GM21423 (cell line): ENCODE results near the gene PRR30.
A peak's percentile ranks its signal among the peaks of the same experiment; 100 is the strongest.

ENCODE experiments used
- ATAC-seq: cut with Tn5 transposase; IDR thresholded peaks from one replicate; pipeline ENCODE4 v1.9.1; 2021; ENCODE audit warnings: mild to moderate bottlenecking, moderate library complexity; ENCODE audit not compliant: unreplicated experiment

PRR30 gene

DNA sequence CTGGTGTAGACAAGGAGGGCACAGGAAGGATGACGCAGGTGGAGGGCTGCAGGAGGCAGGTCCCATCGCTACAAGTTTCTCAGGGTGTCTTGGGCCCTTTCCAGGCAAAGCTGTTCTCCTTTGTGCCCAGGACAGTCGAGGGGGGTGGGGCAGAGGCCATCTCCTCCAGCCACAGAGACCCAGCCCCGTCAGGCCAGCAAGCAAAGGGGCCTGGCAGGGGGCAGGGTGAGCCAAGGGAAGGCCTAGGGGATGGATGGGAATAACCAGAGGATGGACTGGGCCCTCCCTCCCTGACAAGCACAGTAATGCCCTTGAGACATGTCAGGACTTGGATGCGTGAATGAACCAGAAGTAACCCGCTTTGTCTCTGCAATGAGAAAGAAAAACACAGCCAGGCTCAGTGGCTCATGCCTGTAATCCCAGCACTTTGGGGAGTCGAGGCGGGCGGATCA is 15.9 kb upstream of the PRR30 start:
- no peak for ATAC-seq

DNA sequence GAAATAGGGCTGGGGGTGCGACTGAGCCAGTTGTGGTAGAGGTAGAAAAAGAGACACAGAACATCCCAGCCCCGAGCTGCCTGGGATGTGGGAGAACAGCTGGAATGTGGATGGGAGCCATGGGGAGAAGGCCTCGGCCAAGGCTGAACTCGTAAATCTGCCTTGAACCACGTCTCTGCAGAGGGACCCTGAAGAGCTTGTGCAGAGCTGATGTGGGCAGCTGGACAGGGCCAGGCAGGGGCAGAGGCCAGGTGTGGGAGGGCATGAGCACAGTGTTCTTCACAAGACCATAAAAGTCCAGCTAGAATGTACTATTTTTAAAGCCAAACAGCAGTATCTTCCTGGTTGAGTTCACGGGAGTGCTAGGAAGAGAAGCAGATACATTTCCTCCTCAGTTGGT is 15.3 kb upstream of the PRR30 start:
- ATAC-seq = no peak

DNA sequence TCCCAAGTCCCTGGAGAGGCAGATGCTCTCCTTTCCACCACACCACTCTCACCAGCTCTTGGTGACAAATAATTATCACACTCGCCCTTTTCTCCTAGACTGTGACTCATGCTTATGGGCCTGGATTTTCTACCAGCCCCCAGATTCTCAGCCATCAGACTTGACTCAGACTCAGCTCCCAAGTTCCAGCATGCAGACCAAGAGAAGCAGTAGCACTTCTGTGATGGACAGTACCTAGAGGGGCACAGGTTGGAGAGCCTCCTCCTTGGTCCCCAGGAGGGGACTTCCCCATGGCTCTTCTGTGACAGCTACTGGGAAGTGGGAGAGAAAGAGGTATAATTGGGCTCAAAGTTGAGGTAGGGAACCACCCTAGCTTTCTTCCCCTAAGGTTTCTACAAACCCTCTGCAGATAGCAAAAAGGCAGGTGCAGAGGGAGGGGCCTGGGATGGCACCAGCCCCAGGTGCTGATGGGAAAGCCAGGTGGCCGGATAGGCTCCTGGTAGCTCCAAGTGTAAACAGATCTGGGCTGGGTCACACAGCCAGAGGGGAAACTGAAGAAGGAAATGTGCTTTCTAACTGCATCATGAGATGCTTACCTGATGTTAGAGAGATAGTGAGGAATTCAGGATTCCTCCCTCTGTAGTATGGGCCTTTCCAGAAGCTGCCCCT is 13.7 kb upstream of the PRR30 start:
- ATAC-seq = no peak

DNA sequence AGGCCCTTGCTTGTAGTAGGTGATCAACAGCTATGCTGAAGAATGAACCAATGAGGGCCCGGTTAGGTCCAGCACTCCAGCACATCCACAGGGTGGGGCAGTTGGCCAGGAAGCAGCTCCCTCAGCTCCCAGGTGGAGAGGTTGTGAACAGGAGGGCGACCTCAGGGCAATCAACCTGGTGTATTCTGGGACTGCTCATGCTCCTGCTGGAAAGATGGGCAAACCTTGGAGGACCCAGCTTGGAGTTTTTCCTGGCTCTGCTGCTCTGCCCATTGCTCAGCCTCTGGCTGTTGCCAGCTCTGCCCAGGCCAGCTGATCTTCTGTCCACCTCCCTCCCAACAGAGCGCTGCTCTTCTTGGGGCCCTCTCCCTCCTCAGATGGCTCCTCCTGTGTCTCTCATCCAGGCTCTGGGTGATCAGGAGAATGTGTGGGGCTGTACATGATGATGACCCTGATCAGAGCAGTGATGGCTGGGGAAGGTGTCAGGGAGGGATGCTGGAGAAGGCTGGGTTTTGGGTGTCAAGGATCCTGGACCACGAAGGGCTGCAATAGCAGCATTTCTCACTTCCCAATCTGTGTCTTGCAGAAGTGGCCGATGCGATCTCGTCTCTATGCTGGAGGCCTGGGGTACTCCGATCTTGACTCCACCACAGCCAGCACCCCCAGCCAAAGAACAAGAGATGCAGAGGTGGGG is 13.0 kb upstream of the PRR30 start:
- no peak for ATAC-seq

DNA sequence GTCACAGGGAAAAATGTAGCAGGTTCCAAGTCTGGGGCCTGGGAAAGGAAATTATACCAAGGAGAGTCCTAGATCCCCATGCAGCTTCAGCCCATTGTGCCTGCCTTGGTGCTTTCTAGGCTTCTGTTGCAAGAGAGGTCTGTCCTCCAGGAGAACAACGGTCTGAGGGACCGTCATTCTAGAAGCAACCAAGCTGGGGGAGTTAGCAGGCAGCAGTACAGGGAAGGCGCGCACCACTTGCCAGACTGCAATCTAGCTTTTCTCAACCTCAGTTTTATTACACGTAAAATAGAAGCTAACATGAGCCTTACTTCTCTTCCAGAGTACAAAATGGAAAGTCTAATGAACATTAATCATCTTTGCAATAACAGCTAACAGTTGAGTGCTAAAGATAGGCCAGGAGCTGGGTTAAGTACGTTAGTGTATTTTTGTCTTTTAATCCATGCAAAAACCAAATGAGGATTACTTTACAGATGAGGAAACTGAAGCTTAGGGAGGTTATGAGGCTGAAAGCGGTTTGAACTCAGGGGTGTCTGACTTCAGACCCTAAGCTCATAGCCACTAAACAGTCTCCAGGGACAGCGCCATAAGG is 11.5 kb upstream of the PRR30 start:
- ATAC-seq = no peak

DNA sequence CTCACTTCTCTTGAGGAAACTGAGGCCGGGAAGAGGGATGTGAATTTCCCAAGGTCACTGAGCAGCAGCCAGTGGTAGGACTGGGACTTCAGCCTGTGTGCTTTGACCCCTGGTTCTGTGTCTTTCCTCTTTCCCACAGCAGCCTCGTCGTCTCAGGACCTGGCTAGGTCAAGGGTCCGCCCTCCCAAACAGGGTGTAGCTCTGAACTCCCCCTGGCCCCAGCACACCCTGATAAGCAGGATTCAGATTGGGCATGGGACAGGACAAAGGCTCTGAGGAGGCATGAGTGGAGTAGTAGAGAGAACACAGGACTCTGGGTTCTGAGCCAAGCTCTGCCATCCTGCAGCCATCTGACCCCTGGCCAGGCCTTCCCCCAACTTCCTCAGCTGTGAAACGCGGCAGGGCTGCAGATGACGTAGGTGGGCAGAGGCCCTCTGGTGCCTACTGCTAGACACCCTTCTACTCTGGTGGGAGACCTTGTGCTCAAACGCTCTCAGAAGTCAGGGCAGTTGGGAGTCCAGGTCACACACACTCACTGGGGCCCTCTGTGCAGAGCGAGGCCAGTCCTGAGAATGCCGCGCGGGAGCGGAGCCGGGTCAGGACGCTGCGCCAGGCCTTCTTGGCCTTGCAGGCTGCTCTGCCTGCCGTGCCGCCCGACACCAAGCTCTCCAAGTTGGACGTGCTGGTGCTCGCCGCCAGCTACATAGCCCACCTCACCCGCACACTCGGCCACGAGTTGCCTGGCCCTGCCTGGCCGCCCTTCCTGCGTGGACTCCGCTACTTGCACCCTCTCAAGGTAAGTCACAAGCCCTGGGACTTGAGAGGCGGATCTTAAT is 10.6 kb upstream of the PRR30 start:
- ATAC-seq = no peak

DNA sequence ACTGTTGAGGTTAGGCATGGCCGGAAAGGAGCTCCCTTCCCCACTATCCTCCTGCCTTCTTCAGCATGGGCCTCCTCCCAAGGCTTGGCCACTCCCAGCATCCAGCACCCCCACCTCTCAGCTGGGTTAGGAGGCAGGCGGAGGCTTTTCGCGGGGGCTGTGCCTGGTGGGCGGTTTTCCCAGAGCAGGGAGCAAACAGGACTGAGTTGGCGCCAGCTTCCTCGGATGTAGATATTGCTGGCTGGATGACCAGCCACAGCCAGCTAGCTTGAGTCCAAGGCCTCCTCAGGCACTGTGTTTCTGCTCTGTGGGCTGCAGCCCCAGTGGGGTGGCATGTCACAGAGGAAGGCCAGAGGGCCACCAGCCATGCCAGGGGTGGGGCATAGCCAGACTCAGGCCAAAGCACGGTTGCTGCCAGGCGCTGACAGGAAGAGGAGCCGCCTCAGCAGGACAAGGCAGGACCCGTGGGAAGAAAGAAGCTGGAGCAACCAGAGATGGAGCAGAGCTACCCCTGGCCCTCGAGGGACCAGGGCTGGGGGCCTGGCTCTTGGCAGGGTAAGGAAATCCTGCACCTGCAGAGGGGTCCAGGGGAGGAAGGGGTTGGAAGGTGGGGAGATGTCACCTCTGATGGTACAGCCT is 9.7 kb upstream of the PRR30 start, which contains the start of gene TCF23:
TSS of gene TCF23 (plus strand) at position 204 of the 639 bp plus-strand sequence. CDS start at position 334, 130 bp downstream.
- ATAC-seq = no peak

DNA sequence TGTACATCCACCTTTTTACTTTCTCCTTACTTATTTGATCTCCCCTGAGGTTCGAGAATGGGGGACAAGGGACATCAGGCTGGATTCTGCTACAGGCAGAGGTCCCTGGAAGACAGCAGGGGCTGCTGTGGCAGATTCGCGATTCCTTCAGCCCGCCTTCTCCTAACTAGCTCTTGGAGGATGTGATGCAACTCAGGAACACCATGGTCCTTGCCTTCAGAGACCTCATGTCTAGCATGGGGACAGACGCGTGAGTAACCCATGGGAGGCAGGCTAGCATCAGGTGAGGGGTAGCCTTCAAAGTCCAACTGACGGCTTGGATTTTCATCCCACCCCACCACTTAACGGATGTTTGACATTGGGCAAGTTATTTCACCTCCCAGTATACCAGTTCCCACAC is 8.7 kb upstream of the PRR30 start:
- ATAC-seq = no peak

DNA sequence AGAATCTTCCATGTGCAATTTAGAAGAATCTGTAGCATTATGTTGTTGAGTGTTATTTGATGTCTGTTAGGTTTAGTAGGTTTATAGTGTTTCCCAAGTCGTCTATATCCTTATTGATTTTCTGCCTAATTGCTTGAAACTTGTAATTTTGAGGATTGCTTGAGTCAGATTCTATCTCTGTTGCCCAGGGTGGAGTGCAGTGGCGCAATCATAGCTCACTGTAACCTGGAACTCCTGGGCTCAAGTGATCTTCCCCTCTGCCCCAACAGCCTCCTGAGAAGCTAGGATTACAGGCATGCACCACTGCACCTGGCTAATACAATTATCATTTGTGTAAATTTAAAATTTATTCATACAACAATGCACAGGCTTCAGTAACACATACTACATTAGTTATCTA is 6.5 kb upstream of the PRR30 start:
- no peak for ATAC-seq

DNA sequence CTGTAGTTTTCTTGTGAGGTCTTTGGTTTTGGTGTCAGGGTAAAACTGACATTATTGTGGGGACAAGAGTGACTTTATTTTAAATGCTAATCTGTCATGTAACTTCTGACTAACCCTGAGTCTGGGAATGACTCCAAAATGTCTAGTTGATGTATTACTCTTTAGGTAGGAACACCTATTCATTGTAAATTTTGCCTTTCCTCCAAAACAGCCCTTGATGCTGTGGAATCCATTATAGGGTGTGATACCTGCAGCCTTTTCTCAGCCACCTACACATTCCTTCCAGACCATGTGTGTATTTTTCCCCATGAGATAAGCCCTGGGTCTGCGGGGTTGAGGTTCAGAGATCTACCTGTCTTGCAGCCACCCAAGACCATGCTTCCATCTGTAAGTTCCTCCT is 4.1 kb upstream of the PRR30 start:
- no peak for ATAC-seq

DNA sequence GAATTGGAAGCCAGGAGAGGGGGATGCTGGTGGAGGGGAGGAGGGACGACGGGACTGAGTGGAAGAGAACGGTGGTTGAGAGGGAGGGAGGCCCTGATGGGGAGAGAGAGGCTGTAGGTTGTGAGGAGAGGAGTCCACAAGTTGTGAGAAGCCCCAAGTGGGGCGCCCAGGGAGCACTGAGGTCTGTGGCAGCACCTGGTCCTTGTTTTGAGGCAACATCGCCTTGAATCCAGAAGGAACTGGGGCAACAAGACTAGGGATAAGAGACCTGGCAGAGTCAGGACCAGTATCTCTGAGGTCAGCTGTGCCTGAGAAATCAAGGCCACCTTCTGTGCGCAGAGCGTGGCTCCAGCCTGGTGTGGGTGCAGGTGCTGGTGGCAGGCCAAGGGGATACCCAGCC is 1.1 kb downstream of the PRR30 start:
- no peak for ATAC-seq

DNA sequence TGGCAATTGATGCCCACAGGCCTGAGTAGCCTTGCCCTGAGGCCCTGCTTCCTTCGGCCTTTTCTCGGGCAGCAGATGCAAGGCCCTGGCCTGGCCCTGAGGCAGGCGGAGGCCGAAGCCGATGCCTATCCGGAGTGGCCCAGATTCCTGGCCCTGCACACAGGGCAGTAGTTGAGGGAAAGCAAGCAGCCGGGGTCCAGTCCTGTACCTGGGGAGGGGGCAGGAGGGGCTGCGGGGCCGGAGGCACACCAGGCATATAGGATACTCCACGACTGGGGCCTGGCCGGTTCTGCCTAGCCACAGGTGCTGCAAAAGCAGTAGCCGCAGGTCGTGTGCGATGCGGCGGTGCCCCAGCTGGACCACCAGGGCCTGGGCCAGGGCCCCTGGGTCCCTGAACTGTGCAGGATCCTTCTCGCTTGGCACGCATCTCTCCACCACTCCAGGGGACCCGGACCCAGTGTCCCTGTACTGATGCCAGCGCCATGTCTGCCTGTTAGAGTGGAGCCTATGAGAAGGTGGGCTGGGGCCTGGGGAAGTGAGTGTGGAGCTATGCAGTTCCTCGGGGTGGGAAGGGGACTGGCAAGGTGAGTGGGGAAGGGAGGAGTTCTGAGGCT is 1.8 kb downstream of the PRR30 start:
- ATAC-seq = no peak

DNA sequence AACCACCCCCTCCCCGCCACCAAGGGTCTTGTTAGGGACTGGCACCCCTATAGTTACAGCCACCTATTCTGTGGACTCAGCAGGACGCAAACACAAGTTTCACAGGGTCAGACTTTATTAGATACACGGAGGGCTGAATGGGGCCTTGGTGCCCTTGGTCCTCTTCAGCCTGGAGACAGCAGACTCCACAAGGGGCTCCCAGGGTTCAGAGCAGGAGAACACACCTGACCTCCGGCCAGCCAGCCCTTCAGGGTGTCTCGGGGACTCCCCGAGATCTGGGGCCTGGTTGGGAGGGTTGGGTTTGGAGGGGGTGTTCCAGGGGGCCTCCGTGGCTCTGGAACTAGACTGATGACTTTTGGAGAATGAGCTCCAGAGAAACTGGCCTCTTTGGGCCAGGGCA is 2.5 kb downstream of the PRR30 start:
- no peak for ATAC-seq

DNA sequence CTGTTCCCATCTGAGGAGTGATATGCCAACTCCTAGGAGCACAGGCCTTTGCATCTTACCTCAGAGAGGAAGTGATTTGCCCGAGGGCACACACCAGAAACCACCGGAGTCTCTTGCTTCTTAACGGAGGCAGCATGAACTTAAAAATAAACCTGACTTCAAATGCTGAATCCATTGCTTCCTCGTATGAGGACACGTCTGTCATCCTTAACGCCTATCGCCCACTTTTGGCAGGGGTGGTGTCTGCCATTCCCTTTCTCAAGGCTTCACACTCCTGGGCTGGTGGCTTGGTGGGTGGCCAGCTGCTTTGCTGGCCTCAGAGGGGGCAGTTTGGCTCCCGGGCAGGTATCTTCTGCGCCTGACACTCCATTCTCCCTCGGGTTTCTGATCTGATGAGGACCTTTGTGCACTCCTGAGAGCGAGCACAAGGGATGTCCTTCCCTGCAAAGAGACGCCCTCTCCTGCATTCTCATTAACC is 3.7 kb downstream of the PRR30 start:
- no peak for ATAC-seq

DNA sequence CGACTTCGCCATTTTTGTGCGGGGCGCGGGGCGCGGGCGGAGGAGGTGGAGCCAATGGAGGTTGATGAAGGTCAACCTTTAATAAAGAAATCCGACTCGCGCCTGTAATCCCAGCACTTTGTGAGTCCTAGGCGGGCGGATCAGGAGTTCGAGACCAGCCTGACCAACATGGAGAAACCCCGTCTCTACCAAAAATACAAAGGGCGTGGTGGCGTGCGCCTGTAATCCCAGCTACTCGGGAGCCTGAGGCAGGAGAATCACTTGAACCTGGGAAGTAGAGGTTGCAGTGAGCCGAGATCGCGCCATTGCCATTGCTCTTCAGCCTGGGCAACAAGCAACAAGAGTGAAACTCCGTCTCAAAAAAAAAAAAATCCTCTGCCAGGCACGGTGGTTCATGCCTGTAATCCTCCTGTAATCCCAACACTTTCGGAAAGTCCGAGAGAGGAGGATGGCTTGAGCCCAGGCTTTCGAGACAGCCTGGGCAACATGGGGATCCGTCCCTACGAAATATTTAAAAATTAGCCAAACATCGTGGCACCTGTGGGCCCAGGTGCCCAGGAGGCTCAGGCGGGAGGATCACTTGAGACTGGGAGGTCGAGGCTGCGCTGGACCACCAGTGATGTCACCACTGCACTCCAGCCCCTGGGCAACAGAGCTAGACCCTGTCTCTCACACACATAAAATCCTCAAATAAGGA is 4.3 kb downstream of the PRR30 start:
- no peak for ATAC-seq

DNA sequence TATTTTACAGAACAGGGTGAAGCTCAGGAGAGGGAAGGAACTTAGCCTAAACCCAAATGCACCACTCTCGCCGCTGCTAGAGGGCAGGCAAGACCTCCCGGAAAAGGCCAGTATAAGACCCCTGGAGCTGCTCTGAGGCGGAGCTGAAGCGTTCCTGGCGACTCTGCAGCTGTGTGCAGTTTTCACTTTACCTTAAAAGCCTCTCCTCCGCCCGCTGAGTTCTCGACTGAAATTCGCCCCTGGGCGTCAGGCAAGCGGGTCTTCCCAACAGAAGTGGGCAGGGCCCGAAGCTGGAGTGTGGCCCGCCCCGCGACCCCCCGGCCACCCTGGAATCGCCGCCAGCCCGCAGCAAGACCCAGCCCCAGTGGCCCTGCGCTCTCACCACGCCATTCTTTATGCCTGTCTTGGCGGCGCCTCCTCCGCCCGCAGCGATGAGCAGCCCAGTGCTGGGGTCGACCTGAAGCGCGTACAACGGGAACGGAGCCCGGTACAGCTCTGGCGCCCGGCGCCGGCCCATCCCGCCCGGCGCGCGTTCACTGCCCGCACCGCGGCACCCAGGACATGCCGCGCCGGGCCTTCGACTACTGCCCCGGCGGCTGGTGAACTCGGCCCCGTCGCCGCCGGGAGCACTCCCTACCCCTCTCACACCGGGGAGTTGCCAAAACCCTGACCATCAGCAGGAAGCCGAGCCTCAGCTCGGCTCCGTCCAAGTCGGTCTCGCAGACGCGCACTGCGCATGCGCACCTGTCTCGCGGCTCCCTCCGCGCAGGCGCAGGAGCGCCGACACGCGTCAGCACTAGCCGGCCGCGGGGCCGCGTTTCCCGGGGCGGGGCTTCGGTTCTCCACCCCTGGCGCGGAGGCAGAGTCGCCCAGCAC is 5.1 kb downstream of the PRR30 start, which contains the start of gene PREB:
TSS of gene PREB (minus strand) at position 732 of the 876 bp plus-strand sequence. CDS start at position 517, 215 bp downstream.
- ATAC-seq = peak; percentile 87

DNA sequence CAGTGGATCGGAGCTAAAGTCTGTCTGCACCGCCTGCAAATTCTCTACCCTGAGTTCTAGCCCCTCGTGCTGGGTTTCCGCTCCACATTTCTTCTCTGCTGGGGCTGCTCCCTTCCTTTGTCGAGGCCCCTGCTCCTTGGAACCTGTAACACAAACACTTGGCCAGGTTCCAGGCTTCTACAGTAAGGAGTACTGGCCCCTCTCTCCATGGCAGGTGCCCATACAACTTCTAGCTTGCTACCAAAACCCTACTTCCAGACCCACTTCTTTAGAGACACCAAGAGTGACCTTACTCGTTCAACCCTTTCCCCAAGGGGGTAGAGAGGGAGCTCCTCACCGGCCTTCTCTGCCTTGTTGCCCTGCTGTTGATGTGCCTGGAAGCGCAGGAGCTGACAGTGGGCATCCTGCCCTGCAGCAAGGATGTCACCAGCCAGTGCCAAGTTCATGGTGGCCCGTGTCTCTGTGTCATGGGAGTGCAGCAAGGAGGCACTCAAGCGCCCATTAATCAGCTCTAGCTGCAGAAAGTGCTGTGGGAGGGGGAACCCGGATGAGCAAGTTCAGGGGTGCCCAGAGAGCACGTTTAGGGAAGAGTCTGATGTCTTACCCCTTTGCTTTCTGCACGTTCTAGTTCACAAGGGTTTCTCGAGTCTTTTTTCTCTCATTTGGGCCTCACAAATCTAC is 5.9 kb downstream of the PRR30 start:
- no peak for ATAC-seq

DNA sequence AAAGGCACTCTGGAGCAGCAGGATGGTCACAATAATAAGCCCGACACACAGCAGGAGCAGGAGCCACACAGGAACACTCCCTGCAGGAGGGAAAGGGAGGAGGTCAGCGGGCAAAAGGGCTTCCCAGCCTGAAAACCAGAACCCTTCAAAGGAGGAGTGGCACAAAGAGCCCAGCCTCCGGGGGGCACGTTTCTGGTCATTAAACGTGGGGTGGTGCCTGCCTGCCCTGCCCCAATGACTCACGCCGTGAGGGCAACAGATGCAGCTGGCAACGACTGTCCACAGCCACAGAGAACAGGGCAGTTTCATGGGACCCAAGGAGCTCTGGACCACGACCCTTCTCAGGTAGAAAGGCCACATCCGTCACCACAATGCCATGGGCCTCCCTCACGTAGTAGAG is 7.8 kb downstream of the PRR30 start:
- ATAC-seq = no peak
